IMR-90 (cell line): ENCODE results near the gene RUSF1. TPM values are rescaled to one million over a fixed set of nuclear protein-coding genes. Genes with fewer than 3 reads are reported as not detected.

Source experiments
- ATAC-seq: fragments of 200-7000 bp; cut with Tn5 transposase; 2 replicates; pipeline ENCODE4 v1.9.1; 2020; ENCODE audit warnings: low read depth, mild to moderate bottlenecking, moderate library complexity
- BruUV-seq: library from RNA; stranded (reverse); fragments of 400-500 nt; replicated peaks from 2 replicates; lab custom pipeline; 2021; lab: Mats Ljungman, UMichigan
- CTCF ChIA-PET: fragments of 300-600 bp; formaldehyde crosslinking; extraction: SDS; loops from one replicate; lab custom pipeline; 2021; ENCODE audit warnings: antibody characterized with exemption; lab: Yijun Ruan, JAX
- POLR2A ChIA-PET: fragments of 300-600 bp; sonication (Branson Sonifier 250); formaldehyde crosslinking; loops from one replicate; lab custom pipeline; 2022; ENCODE audit warnings: antibody characterized with exemption; ENCODE audit not compliant: unreplicated experiment; lab: Charles Lee
- DNase-seq: peaks from one replicate; pipeline ENCODE4 v3.0.0; 2013
- H2AFZ ChIP-seq: replicated peaks from 2 replicates; pipeline ENCODE3; 2013; ENCODE audit warnings: low read length, mild to moderate bottlenecking; ENCODE audit not compliant: poor library complexity
- H2AK5ac ChIP-seq: 2 replicates; pipeline ENCODE4 v1.6.1; 2013; ENCODE audit warnings: low read depth, low read length, inconsistent platforms
- H2AK9ac ChIP-seq: replicated peaks from 2 replicates; pipeline ENCODE3; 2013; ENCODE audit warnings: mild to moderate bottlenecking, low read depth, low read length, moderate library complexity; ENCODE audit not compliant: poor library complexity
- H2BK120ac ChIP-seq: 2 replicates; pipeline ENCODE4 v1.6.1; 2013; ENCODE audit warnings: low read depth, low read length, inconsistent platforms
- H2BK15ac ChIP-seq: 3 replicates; pipeline ENCODE4 v1.6.1; 2013; ENCODE audit warnings: low read depth, low read length, inconsistent platforms
- H2BK20ac ChIP-seq: 2 replicates; pipeline ENCODE4 v1.6.1; 2013; ENCODE audit warnings: low read depth, mild to moderate bottlenecking, inconsistent platforms, low read length, moderate library complexity
- H2BK5ac ChIP-seq: 2 replicates; pipeline ENCODE4 v1.6.1; 2013; ENCODE audit warnings: mild to moderate bottlenecking, low read depth, low read length, inconsistent platforms; ENCODE audit not compliant: poor library complexity, severe bottlenecking
- H3K14ac ChIP-seq: replicated peaks from 2 replicates; pipeline ENCODE4 v1.6.1; 2013; ENCODE audit warnings: low read depth, low read length, inconsistent platforms
- H3K18ac ChIP-seq: 2 replicates; pipeline ENCODE4 v1.6.1; 2013; ENCODE audit warnings: low read depth, low read length, control low read depth
- H3K23ac ChIP-seq: 2 replicates; pipeline ENCODE4 v1.6.1; 2013; ENCODE audit warnings: low read depth, low read length, inconsistent platforms
- H3K27ac ChIP-seq: 2 replicates; pipeline ENCODE4 v1.5.1; 2013; ENCODE audit warnings: mild to moderate bottlenecking, control low read depth, low read length; ENCODE audit not compliant: insufficient read depth
- H3K27me3 ChIP-seq: 2 replicates; pipeline ENCODE4 v1.6.1; 2013; ENCODE audit warnings: low read length; ENCODE audit not compliant: control insufficient read depth, insufficient read depth
- H3K36me3 ChIP-seq: 2 replicates; pipeline ENCODE4 v1.6.1; 2013; ENCODE audit warnings: low read length, mixed read lengths; ENCODE audit not compliant: control insufficient read depth, insufficient read depth
- H3K4ac ChIP-seq: 2 replicates; pipeline ENCODE4 v1.6.1; 2013; ENCODE audit warnings: low read depth, low read length, inconsistent platforms
- H3K4me1 ChIP-seq: 2 replicates; pipeline ENCODE4 v1.6.1; 2013; ENCODE audit warnings: low read length, mixed read lengths; ENCODE audit not compliant: control insufficient read depth, insufficient read depth
- H3K4me2 ChIP-seq: 2 replicates; pipeline ENCODE4 v1.6.1; 2013; ENCODE audit warnings: low read depth, mild to moderate bottlenecking, control low read depth, low read length, moderate library complexity
- H3K4me3 ChIP-seq: 2 replicates; pipeline ENCODE4 v1.5.1; 2013; ENCODE audit warnings: low read depth, mild to moderate bottlenecking, control low read depth, low read length, moderate library complexity; ENCODE audit not compliant: insufficient read depth
- H3K56ac ChIP-seq: 2 replicates; pipeline ENCODE4 v1.6.1; 2013; ENCODE audit warnings: low read length, inconsistent platforms; ENCODE audit not compliant: insufficient read depth; ENCODE audit errors: extremely low read depth
- H3K79me1 ChIP-seq, 2 experiments: 2 replicates each; pipeline ENCODE4 v1.6.1; 2013; ENCODE audit warnings: low read length in 2 of 2, inconsistent platforms in 1 of 2, low read depth in 1 of 2
- H3K9ac ChIP-seq: 2 replicates; pipeline ENCODE4 v1.6.1; 2013; ENCODE audit warnings: low read depth, low read length, control low read depth
- H3K9me1 ChIP-seq: 2 replicates; pipeline ENCODE4 v1.6.1; 2013; ENCODE audit warnings: low read length, inconsistent platforms; ENCODE audit not compliant: insufficient read depth
- H3K9me3 ChIP-seq: 2 replicates; pipeline ENCODE4 v1.6.1; 2013; ENCODE audit warnings: low read length; ENCODE audit not compliant: control insufficient read depth, insufficient read depth
- H4K20me1 ChIP-seq: 2 replicates; pipeline ENCODE4 v1.6.1; 2013; ENCODE audit warnings: low read length, inconsistent platforms; ENCODE audit not compliant: insufficient read depth
- H4K5ac ChIP-seq: 2 replicates; pipeline ENCODE4 v1.6.1; 2013; ENCODE audit warnings: mild to moderate bottlenecking, low read depth, low read length, control low read depth
- H4K8ac ChIP-seq, 2 experiments: 2 replicates each; pipeline ENCODE4 v1.6.1; 2013; ENCODE audit warnings: low read depth in 2 of 2, low read length in 2 of 2, control low read depth in 1 of 2, inconsistent platforms in 1 of 2
- H4K91ac ChIP-seq: 2 replicates; pipeline ENCODE4 v1.6.1; 2013; ENCODE audit warnings: low read depth, low read length, inconsistent platforms; ENCODE audit not compliant: insufficient read depth
- CHD1 ChIP-seq: IDR thresholded peaks from 2 replicates; pipeline ENCODE4 v1.6.1; 2012; ENCODE audit warnings: low read depth, low read length, improper control_type of control experiment
- CTCF ChIP-seq: conservative IDR thresholded peaks from 2 replicates; pipeline ENCODE4 v1.5.1; 2012; ENCODE audit warnings: mild to moderate bottlenecking, low read depth, low read length, improper control_type of control experiment
- MAZ ChIP-seq: IDR thresholded peaks from 2 replicates; pipeline ENCODE4 v1.6.1; 2012; ENCODE audit warnings: low read depth, mild to moderate bottlenecking, low read length, improper control_type of control experiment, moderate library complexity, borderline replicate concordance
- POLR2A ChIP-seq: IDR thresholded peaks from 2 replicates; pipeline ENCODE4 v1.6.1; 2012; ENCODE audit warnings: mild to moderate bottlenecking, low read depth, low read length
- RFX5 ChIP-seq: IDR thresholded peaks from 2 replicates; pipeline ENCODE4 v1.8.0; 2012; ENCODE audit warnings: low read depth, mild to moderate bottlenecking, low read length, moderate library complexity
- WGBS, 2 experiments: methylation state at CpG; one replicate each; pipeline versions ENCODE4 v1.1.5 to v1.1.7; 2013; ENCODE audit warnings: missing lambda C conversion rate in 2 of 2; ENCODE audit not compliant: insufficient read length in 1 of 2; ENCODE audit errors: extremely low coverage in 2 of 2; 5-methylcytosine and 5-hydroxymethylcytosine counted together
- dilution Hi-C: fragments of 300-500 bp; cut with HindIII; formaldehyde crosslinking; loops from one replicate; pipeline ENCODE4 v1.14.3; 2018; ENCODE audit warnings: low sequenced_read_pairs; ENCODE audit not compliant: unreplicated experiment
- in situ Hi-C: fragments of 300-500 bp; cut with MboI; formaldehyde crosslinking; loops from 3 replicates; pipeline ENCODE4 v1.14.3; 2019; ENCODE audit warnings: low sequenced_read_pairs, inconsistent platforms, mixed read lengths
- intact Hi-C: fragments of 100-400 bp; cut with micrococcal nuclease; formaldehyde crosslinking; loops from 2 replicates; pipeline ENCODE4 v1.10.0; 2022
- polyA plus RNA-seq, 3 experiments: library from polyadenylated mRNA; depleted of rRNA; stranded (reverse); fragments of >200 nt; gene quantifications; 2 replicates each; pipeline ENCODE4 v1.2.3, GENCODE V29; 2012; ENCODE audit warnings: low replicate concordance in 1 of 3
- total RNA-seq: library from RNA; depleted of rRNA; stranded (reverse); fragments of >200 nt; gene quantifications from 2 replicates; pipeline ENCODE4 v1.2.3, GENCODE V29; 2012

The RUSF1 gene
- total and polyA plus RNA-seq, 2 of the 4 experiments (the other 2 are of a cell fraction), result 22.9 to 65.0 TPM

DNA sequence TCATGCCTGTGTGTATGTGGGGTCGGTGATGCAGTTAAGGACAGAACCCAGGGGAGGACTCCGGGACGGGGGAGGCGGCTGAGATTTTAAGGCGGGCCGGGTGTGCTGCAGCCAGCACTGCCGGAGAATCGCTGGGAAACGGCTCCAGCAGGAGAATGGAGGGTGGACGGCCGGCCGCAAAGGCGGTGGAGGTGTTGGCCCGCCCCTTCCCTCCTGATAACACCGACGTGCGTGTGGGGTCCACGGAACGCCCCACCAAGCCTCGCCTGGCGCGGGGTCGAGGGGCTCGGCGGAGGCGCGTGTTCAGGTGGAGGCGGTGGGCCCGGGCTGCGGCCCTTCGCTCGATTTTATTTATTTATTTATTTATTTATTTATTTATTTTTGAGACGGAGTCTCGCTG lies 66.2 kb downstream of the RUSF1 start:
- H3K14ac ChIP-seq, result no peak overlapping the region
- H3K18ac ChIP-seq, result no peak overlapping the region
- H4K8ac ChIP-seq, result no peak overlapping the region; a peak in 2 of 4 replicates
- H2BK120ac ChIP-seq, result no peak overlapping the region
- ChIA-PET CTCF (interaction anchor here (0.6 to 2.1 kb wide), 5 partner anchors 10 to 488 kb away, joined by 3 to 11 read pairs (median 3); no protein-coding TSS in a partner anchor), POLR2A (interaction anchor here (0.6 kb wide), 1 partner anchor 186 kb away, joined by 4 read pairs; no protein-coding TSS in a partner anchor)
- H4K5ac ChIP-seq, result no peak overlapping the region
- H3K9ac ChIP-seq, result 0 out of 2 replicates have a peak overlapping the region, but pooled peaks have one; percentile 85
- no peaks in the 10 kb centered on the region for H3K27me3 ChIP-seq
- H3K4me2 ChIP-seq, result no peak overlapping the region; the same call in 1 of the 2 replicates
- no peak for DNase-seq
- H3K27ac ChIP-seq, result no peak overlapping the region
- H3K9me3 ChIP-seq, result no peaks in the 10 kb centered on the region
- intact Hi-C loops, result loop anchor here (2.0 to 10.0 kb wide), 3 partner anchors 57 to 241 kb away; partner anchors contain the start of gene RUSF1
- H3K56ac ChIP-seq, result no peak overlapping the region
- H3K23ac ChIP-seq, result no peak overlapping the region
- no peaks in the 10 kb centered on the region for H3K9me1 ChIP-seq
- H2BK5ac ChIP-seq, result no peak overlapping the region
- H3K4ac ChIP-seq, result no peak overlapping the region
- no peaks in the 10 kb centered on the region for H4K20me1 ChIP-seq
- H2AK5ac ChIP-seq, result no peak overlapping the region
- TF ChIP-seq POLR2A, result no peak
- no peak for TF ChIP-seq RFX5
- no peak for TF ChIP-seq CTCF
- TF ChIP-seq CHD1, result no peak
- TF ChIP-seq MAZ, result no peak
- no peaks in the 10 kb centered on the region for H3K4me1 ChIP-seq
- no peak for ATAC-seq
- peak overlapping the region; percentile 0 for H2AK9ac ChIP-seq
- H2BK20ac ChIP-seq, result no peak overlapping the region
- H3K4me3 ChIP-seq, result peak overlapping the region; percentile 83; the same call in 1 of the 2 replicates
- peak overlapping the region; percentile 66 for H2AFZ ChIP-seq
- BruUV-seq, result no TSS peak
- no peak overlapping the region for H2BK15ac ChIP-seq
- no peak overlapping the region for H4K91ac ChIP-seq
- WGBS, 2 experiments, result 74% methylated on average over 10 of the region's 34 CpGs; no CpG with 5 or more reads in 1 of the 2 experiments
- in situ Hi-C loops, result loop anchor here (5.0 to 10.0 kb wide), 3 partner anchors 63 to 447 kb away; partner anchors contain the start of gene RUSF1
- no peaks in the 10 kb centered on the region for H3K79me1 ChIP-seq
- H3K36me3 ChIP-seq, result no peaks in the 10 kb centered on the region
- dilution Hi-C loops, result no loop called here
